Erythroblast (primary cell): ENCODE results near the gene SAFB2.

Source experiments
- DNase-seq, 2 experiments: peaks; one replicate each; lab custom pipeline; 2025; lab: John Stamatoyannopoulos, UW
- GATA1 ChIP-seq: IDR thresholded peaks from 2 replicates; pipeline ENCODE4 v1.6.1; 2011; ENCODE audit warnings: low read depth, mild to moderate bottlenecking, control low read depth, low read length, moderate library complexity
- POLR2A ChIP-seq: IDR thresholded peaks from 2 replicates; pipeline ENCODE4 v1.6.1; 2011; ENCODE audit warnings: mild to moderate bottlenecking, low read length

Gene SAFB2

DNA sequence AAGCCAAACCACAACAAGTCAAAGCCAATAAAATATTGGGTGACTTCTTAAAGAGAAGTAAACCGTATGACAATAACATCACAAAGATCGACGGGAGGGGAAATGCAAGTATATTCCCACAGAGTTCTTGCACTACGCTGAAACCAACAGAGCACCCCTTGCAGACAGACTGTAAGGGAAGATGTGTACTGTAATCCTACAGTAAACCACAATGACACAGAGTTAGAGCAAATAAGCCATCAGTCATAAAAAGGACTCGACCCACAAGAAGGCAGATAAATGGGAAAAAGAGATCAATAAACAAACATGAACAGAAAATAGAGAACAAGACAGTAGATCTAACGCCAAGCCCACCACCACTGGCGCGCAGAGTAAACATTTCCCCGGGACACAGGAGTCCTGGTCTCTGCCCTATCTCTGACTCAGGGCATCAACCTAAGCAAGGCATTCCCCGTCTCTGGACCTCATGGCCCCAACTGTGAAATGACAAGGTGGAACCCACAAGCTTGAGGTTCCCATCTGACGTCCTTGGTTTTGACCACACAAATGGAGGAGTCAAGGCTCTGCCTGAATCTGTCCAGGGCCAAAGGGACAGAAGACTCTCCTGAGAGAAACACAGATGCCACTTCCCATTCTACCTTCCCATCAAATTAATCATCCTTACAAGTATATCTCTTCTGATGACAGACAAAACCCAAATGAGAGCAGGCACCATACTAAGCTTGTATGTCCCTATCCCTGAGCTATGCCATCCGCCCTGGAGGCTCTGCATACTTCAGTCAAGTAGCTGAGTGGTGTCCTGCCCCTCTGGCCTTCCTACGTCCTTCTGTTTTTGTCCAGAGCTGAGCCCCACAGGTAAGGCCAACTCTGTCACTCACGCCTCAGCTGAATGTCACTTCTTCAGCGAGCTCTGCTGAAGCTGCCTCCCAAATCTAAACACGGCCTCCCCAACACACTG, 15.0 kb downstream of the SAFB2 start:
- no peak for TF ChIP-seq POLR2A
- TF ChIP-seq GATA1 = no peak
- no peak for DNase-seq

DNA sequence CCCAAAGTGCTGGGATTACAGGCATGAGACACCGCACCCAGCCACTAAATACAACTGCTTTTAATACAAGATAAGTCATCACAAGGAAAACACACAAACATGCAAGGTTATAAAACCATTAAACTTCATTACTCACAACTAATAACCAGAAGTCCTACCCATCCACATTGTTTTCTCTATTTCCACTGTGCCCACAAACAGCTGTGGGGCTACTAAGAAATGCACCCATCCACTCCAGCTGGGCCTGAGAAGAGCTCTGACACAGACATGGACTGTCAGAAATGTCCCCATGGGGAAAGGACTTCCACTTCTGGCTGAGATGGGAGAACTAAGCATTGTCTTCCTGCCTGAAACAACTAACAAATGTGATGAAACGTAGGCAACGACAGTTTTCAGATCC, 17.2 kb downstream of the SAFB2 start:
- no peak for DNase-seq
- TF ChIP-seq GATA1 (no peak), POLR2A (no peak)

DNA sequence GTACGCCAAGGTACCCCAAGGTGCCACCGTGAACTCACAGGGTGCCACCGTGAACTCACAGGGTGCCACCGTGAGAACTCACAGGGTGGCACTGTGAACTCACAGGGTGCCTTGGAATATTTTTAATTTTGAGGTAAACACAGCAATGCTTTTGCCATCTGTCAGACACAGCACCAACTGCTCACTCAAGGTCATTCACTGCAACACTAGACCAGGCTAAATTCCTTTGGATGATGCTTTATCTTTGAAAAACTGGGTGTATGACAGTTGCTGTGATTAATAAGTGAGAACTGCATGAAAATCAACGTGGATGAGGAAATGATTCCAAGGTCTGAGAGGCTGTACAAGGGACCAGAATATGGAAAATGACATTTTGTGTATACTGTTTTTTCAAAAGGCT, 18.9 kb downstream of the SAFB2 start:
- TF ChIP-seq GATA1 (no peak), POLR2A (no peak)
- no peak for DNase-seq

DNA sequence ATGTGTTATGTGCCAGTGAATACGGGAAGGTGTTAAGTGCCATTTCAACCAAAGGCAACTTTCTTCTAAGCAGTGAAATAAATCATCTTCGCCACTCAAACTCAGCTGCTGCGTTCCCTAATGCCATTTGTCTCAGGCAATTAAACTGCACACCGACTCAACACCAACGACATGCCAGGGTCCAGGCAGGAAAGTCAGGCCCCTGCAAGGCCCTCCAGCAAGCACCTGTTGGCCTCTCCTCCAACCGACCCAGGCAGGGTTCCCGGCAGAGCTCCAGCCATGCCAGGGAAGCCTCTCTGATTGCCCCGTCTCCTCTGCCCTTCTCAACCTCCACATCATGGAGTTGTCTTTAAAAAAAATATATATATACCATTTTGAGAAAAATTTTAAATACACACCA, 21.8 kb downstream of the SAFB2 start:
- TF ChIP-seq POLR2A (no peak), GATA1 (no peak)
- DNase-seq = no peak

DNA sequence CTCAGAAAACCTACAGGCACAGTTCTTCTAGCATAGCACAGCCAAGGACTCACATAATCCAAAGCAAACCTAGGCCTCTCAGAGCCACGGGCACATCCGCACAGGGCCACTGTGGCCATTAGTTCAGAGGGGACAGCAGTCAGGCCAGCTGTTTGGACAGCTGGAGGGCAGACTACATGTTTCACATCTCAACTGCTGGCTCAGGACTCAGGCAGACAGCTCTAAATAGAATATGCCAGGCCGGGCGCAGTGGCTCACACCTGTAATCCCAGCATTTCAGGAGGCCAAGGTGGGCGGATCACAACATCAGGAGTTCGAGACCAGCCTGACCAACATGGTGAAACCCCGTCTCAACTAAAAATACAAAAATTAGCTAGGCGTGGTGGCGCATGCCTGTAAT, 26.8 kb downstream of the SAFB2 start:
- no peak for DNase-seq
- no peak for TF ChIP-seq POLR2A
- TF ChIP-seq GATA1 = no peak

DNA sequence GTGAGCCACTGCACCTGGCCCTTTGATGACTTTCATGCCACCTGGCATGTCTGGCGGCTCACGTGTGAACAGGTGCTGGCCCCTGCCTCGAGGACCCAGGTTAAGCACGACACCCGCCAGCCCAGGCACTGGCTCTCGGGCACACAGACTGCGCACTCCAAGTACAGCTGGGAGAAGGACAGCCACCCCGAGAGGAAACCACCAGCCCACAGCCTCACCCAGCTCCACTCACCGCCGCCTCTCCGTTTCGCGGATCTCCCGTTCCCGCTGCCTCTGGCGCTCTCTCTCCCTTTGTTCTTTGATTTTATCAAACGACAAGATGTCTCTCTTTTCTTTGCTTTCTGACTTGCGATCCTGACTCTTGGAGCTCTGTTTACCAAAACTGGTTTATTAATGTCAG, 27.4 kb downstream of the SAFB2 start:
- TF ChIP-seq GATA1 (no peak), POLR2A (no peak)
- no peak for DNase-seq

DNA sequence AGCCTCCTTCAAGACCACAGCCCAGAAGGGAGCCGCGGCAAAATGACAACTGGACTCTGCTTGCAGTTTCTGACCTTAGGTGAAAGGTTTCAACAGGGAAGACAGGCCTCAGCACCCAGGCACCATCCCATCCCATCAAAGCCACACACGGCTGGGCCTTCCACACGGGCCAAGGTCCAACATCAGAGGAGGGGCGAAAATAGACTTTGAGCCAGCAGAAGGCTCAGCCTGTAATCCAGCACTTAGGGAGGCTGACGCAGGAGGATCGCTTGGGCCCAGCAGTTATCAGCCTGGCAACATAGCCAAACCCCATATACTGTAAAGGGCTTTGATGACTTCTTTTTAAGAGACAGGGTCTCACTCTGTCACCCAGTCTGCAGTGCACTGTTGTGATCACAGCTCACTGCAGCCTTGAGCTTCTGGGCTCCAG, 28.0 kb downstream of the SAFB2 start:
- DNase-seq = no peak
- TF ChIP-seq GATA1 (no peak), POLR2A (no peak)

DNA sequence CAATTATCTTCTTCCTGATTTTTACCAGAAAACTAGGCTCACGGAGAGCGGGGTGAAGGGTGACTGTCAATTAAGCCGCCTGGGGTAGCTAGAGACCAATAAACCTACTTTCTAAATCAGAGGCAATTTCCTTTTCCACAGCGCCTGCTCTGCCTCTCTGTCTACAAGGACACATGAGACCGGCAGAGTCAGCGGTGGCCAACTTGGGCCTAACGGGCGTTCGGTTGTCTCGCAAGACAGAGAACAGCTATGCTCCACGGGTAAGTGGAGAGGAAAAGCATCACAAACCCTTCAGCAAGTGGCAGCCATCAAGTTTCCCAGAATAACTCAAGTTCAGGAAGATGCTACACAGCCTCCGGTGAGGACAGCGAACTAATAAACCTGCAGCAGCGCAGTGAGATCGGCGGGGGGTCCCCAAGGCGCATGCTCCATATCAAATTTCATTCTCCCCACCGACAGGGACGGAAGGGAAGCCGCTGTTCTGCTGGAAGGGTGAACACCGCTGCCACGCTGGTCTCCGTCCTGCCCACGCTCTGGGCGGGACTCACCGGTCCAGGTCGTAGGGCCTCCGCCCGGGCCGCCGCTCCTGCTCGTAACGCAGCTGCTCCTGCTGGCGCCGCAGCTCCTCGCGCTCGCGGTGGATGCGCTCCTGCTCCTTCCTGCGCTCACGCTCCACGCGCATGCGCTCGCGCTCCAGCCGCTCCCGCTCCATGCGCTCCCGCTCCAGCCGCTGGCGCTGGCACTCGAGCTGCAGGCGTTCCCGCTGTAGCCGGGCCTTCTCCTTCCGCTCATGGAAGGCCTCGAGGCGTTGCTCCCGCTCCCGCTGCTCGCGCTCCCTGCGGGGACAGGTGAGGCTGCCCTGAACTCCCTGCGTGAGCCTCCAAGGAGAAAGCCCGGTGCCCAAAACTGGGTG, 29.0 kb downstream of the SAFB2 start:
- DNase-seq = no peak
- TF ChIP-seq POLR2A (no peak), GATA1 (no peak)

DNA sequence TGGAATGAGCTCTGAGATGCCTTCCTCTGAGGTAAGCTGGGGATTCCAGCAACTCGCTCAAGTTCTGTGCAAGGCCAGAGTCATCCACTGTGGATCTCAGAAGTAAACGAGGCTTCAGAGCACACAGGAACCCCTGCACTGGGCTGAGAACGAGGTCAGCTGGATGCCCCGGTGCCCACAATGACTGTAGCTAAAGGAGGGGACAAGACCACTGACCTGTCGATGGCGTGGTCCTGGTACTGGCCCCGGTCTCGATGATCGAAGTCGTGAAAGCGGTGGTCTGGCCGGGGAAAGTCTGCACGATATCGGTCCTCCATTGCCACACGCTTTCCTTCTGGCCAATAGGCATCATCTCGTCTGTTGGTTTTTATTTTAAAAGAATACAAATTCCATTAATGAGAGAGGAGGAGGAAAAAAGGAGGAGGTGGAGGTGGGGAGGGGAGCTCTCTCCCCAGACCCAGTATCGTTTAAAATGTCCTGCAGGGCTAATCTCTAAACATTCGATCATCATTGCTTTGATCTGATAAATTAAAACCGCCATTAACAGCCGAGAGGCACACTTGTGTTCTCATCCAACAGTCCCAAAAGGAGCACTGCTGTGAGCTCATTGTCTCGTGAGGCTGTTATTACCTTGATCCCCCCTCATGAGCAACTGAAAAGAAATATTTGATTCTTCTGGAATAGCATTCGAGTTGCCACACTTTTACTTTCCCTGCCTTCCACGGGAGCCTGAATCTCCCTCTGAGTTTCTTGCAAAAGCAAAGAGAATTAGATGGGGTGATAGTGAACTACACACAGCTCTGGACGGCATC, 29.8 kb downstream of the SAFB2 start:
- DNase-seq = no peak
- TF ChIP-seq POLR2A = no peak
- no peak for TF ChIP-seq GATA1

DNA sequence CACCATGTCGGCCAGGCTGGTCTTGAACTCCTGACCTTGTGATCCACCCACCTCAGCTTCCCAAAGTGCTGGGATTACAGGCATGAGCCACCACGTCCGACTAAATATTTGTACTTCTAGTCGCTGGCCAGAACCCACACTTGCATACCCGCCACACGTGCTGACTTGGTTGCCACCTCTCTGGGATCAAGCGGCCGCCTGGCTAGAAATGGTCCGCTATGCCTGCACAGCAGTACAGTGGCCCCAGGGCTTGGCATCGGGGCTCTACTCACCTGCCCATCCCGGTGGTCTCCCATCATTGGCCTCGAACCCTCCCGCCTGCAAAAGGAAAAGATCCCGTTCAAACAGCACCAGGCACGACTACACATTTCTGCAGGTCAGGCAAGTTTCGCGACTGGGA, 31.1 kb downstream of the SAFB2 start:
- DNase-seq = no peak
- TF ChIP-seq GATA1 (no peak), POLR2A (no peak)

DNA sequence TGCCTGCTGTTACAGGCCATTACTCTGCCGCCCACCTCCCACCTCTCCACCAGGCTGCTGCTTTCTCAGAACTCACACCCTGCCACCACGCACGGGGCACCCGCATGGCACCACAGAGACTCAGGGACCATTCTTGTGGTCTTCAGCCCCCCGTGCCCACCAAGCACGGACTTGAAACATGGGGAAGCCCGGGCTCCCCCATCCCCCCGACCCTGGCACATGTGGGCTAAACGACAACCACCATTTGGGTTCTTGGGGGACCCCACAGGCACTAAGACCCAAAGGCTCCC, 31.8 kb downstream of the SAFB2 start:
- DNase-seq = no peak
- TF ChIP-seq POLR2A (no peak), GATA1 (no peak)

DNA sequence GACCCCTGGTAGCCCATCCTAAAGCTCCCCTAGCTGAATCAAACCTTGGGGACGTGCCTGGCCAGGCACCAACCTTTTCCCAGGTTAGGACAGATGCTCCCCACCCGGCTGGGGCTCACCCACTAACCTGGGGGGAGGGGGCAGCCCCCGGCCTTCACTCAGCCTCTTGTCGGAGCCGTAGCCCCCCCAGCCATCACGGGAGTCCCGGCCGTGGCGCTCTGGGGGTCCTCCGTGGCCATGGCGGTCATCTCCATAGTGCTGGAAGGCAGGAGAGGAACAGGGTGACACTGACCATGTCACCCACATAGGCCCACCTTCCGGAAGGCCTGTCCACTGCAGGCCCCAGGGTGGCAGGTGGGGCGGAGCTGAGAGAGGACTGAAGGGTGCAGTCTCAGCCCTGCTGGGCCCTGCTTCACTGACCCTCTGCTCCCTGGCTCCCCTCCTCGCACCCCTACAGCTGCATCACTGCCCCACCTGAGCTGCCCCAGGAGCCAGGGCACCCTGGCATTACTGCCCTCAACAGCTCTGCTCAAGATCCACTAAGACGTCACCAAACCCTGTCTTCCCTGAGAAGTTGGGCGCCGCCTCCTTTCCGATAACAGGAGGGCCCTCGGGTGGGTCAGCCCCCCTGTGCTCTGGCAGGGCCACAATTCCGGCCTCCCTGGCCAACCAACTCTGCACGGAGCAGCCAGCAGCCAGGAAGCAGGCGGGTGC, 32.3 kb downstream of the SAFB2 start:
- no peak for DNase-seq
- TF ChIP-seq POLR2A = no peak
- TF ChIP-seq GATA1 = no peak

DNA sequence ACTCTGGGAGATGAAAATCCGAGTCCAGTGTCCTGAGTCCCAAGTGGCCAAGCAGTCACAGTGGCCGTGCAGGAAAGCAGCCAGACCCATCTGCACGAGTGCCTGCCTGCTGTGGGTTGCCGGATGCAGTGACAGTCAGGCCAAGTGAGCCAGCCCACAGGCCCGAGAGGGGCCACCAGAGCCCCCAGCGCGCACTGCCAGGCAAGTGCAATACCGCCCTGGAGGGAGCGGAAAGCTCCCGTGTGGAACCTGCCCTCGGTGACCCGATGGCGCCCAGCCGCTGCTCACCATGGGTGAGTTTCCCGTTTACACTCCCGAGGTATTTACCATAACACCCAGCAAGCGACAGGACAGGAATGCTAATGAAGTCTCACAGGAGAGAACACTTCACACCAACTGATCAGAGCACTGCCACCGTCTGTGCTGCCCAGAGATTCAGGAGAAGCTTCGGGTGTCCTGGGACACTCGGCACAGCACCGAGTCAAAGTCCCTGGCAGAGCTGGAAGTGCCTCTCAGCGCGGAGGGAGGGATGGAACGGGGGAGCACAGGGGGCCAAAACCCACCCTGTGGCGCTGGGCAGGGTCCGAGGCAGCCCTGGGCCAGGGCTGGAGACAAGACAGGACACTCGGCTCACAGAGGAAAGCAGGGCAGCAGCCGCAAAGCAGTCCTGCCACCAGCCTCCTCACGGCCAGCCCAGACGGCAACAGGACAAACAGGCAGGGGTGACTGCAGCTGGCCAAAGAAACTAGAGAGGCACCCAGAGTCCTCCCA, 33.5 kb downstream of the SAFB2 start:
- TF ChIP-seq GATA1 (no peak), POLR2A (no peak)
- no peak for DNase-seq
